Prostate gland (tissue), 2 donors: ENCODE measurements around the gene RAB40C. TPM values are rescaled to one million over a fixed set of nuclear protein-coding genes. Genes with fewer than 3 reads are reported as not detected.

ENCODE experiments used
- DNase-seq: peaks from one replicate; pipeline ENCODE4 v3.0.0-alpha.2; 2019; ENCODE audit warnings: low spot score
- H3K27ac ChIP-seq, 2 donors: fragments of 200-600 bp; sonication (generic); 2 replicates each; pipeline ENCODE4 v1.5.1; 2017 to 2019
- H3K27me3 ChIP-seq: fragments of 200-600 bp; sonication (generic); replicated peaks from 2 replicates; pipeline ENCODE4 v1.5.1; 2019; ENCODE audit not compliant: insufficient read depth
- H3K36me3 ChIP-seq, 2 donors: fragments of 200-600 bp; sonication (generic); 1 replicate in 1 of 2; 2 replicates in 1 of 2; pipeline versions ENCODE4 v1.5.1 to v1.8.1; 2017 to 2019
- H3K4me1 ChIP-seq: fragments of 200-600 bp; sonication (generic); replicated peaks from 2 replicates; pipeline ENCODE4 v1.5.1; 2019
- H3K4me3 ChIP-seq, 2 donors: fragments of 200-600 bp; sonication (generic); 2 replicates each; pipeline ENCODE4 v1.5.1; 2017 to 2019
- H3K9me3 ChIP-seq: fragments of 200-600 bp; sonication (generic); 2 replicates; pipeline ENCODE4 v1.5.1; 2017
- POLR2A ChIP-seq: fragments of 450-650 bp; IDR thresholded peaks from one replicate; pipeline ENCODE4 v1.6.1; 2016; ENCODE audit warnings: antibody characterized with exemption, mild to moderate bottlenecking
- POLR2AphosphoS5 ChIP-seq: sonication (generic); formaldehyde crosslinking; IDR thresholded peaks from one replicate; pipeline ENCODE4 v1.6.1; 2017; ENCODE audit warnings: antibody characterized with exemption
- WGBS: methylation state at CpG from one replicate; pipeline ENCODE4 v1.1.5; 2018; 5-methylcytosine and 5-hydroxymethylcytosine counted together
- intact Hi-C: fragments of 100-400 bp; cut with DNase I; formaldehyde crosslinking; loops from one replicate; pipeline ENCODE4 v1.14.2; 2022
- total RNA-seq, 2 donors: library from RNA; depleted of rRNA; stranded (reverse); fragments of >200 nt; gene quantifications; one replicate each; pipeline ENCODE4 v1.1.0, GENCODE V29; 2016
- TF ChIP-seq, protein P1 (sequence below), 4 experiments: fragments of 200-600 bp in 2 of 4; fragments of 450-650 bp in 2 of 4; sonication (generic) in 2 of 4; IDR thresholded peaks; 1 replicate in 3 of 4; 2 replicates in 1 of 4; pipeline ENCODE4 v1.5.1; 2016 to 2019; ENCODE audit warnings: antibody characterized with exemption in 4 of 4, mild to moderate bottlenecking in 2 of 4, moderate library complexity in 2 of 4

The RAB40C gene
- total RNA-seq, 2 donors from 2014 or later, result 41.8 to 68.0 TPM

DNA sequence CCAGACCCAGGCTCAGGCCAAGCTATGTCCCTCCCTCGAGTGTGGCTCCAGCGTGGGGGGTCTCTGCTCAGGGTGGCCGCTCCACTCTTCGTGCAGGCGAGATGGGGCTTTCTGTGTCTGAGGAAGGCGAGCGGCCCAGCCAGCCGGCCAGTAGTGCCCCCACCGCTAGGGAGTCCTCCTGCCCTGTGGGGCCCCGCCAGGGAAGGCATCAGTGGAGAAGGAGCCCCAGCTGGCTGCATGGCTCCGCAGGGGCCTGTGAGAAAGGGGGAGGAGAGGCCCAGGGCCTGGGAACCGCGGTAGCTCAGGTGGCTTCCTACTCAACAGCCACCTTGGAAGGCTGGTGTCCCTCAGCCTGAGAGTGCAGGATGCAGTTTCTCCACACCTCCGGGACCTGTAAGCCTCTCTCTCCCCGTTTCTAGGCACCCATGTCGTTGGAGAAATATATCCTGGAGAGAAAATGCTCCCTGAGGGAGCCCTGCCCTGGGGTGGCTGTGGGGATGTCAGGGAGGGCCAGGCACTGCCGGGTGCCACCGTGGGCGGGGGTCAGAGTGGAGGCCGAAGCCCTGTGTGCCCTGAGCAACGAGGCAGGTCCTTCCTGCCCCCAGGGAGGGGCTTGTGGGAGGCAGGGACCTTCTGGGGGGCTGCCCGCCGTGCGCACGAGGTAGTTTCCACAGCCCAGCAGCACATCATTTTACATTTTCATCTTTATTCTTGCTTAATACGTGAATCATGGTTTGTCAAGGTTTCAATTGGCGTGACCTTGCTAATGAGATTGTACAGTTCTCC, 16.8 kb upstream of the RAB40C start:
- H3K27ac ChIP-seq, result no peak overlapping the region
- H3K4me1 ChIP-seq, result no peaks in the 10 kb centered on the region
- peaks cover 8 to 10% of the 10 kb centered on the region in 2 donors for H3K36me3 ChIP-seq
- TF ChIP-seq, protein P1, sequence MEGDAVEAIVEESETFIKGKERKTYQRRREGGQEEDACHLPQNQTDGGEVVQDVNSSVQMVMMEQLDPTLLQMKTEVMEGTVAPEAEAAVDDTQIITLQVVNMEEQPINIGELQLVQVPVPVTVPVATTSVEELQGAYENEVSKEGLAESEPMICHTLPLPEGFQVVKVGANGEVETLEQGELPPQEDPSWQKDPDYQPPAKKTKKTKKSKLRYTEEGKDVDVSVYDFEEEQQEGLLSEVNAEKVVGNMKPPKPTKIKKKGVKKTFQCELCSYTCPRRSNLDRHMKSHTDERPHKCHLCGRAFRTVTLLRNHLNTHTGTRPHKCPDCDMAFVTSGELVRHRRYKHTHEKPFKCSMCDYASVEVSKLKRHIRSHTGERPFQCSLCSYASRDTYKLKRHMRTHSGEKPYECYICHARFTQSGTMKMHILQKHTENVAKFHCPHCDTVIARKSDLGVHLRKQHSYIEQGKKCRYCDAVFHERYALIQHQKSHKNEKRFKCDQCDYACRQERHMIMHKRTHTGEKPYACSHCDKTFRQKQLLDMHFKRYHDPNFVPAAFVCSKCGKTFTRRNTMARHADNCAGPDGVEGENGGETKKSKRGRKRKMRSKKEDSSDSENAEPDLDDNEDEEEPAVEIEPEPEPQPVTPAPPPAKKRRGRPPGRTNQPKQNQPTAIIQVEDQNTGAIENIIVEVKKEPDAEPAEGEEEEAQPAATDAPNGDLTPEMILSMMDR (IDR thresholded peaks at IDR 0.05), result no peak
- TF ChIP-seq POLR2AphosphoS5 (no peak), POLR2A (no peak)
- 86% methylated on average over 25 of the region's 27 CpGs for WGBS
- H3K4me3 ChIP-seq, result no peak overlapping the region
- intact Hi-C loops, result no loop called here
- no peak for DNase-seq
- no peaks in the 10 kb centered on the region for H3K27me3 ChIP-seq
- no peaks in the 10 kb centered on the region for H3K9me3 ChIP-seq

DNA sequence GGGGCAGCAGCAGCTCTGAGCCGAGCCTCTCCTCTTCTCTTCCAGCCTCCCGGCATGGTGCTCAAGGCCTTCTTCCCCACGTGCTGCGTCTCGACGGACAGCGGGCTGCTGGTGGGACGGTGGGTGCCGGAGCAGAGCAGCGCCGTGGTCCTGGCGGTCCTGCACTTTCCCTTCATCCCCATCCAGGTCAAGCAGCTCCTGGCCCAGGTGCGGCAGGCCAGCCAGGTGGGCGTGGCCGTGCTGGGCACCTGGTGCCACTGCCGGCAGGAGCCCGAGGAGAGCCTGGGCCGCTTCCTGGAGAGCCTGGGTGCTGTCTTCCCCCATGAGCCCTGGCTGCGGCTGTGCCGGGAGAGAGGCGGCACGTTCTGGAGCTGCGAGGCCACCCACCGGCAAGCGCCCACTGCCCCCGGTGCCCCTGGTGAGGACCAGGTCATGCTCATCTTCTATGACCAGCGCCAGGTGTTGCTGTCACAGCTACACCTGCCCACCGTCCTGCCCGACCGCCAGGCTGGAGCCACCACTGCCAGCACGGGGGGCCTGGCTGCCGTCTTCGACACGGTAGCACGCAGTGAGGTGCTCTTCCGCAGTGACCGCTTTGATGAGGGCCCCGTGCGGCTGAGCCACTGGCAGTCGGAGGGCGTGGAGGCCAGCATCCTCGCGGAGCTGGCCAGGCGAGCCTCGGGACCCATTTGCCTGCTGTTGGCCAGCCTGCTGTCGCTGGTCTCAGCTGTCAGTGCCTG, 15.7 kb upstream of the RAB40C start:
- no peak overlapping the region for H3K4me3 ChIP-seq
- H3K27ac ChIP-seq, result no peak overlapping the region
- TF ChIP-seq POLR2AphosphoS5, result no peak
- TF ChIP-seq, protein P1 (IDR thresholded peaks at IDR 0.05), result no peak
- intact Hi-C loops, result no loop called here
- WGBS, result 90% methylated on average over 40 of the region's 46 CpGs
- no peak for DNase-seq
- H3K27me3 ChIP-seq, result no peaks in the 10 kb centered on the region
- no peaks in the 10 kb centered on the region for H3K9me3 ChIP-seq
- no peaks in the 10 kb centered on the region for H3K4me1 ChIP-seq
- peaks cover 8 to 10% of the 10 kb centered on the region in 2 donors for H3K36me3 ChIP-seq

DNA sequence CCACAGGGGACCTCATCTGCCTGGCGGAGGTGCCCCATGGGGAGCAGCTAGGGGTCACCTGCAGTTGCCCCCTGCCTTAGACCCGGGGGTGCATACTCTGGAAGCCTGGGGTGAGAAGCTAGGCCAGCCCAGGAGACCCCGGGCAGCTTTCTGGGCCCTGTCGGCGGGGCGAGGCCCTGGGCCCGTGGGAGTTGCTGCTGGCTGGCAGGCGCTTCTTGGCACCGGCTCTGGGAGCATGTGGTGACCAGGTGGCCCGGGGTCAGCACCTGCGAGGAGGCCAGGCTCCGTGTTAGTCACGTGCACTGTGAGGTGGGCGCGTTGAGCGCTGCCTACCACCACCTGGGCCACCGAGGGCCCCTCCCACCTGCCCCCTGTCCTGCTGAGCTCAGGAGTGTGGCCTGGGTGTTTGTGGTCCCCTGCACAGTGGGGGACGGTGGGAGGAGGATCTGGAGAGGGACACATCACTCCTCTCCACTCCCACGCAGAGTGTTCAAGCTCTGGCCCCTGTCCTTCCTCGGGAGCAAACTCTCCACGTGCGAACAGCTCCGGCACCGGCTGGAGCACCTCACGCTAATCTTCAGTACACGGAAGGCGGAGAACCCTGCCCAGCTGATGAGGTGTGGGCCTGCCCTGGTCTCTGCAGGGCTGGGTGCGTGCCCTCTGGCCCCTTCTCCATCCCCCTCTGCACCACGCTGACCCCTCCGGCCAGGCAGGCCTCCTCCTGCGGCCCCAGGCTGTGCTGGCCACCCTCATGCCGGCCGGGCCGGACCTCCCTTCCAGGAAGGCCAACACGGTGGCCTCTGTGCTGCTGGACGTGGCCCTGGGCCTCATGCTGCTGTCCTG, 14.3 kb upstream of the RAB40C start:
- Histone ChIP-seq H3K27me3 (no peaks in the 10 kb centered on the region), H3K4me3 (no peak overlapping the region), H3K4me1 (no peaks in the 10 kb centered on the region), H3K27ac (no peak overlapping the region), H3K36me3 (peaks cover 8 to 10% of the 10 kb centered on the region in 2 donors), H3K9me3 (no peaks in the 10 kb centered on the region)
- no peak for DNase-seq
- no peak for TF ChIP-seq POLR2A
- TF ChIP-seq, protein P1 (IDR thresholded peaks at IDR 0.05), result no peak
- no peak for TF ChIP-seq POLR2AphosphoS5
- WGBS, result 88% methylated on average over 34 of the region's 36 CpGs
- intact Hi-C loops, result no loop called here

DNA sequence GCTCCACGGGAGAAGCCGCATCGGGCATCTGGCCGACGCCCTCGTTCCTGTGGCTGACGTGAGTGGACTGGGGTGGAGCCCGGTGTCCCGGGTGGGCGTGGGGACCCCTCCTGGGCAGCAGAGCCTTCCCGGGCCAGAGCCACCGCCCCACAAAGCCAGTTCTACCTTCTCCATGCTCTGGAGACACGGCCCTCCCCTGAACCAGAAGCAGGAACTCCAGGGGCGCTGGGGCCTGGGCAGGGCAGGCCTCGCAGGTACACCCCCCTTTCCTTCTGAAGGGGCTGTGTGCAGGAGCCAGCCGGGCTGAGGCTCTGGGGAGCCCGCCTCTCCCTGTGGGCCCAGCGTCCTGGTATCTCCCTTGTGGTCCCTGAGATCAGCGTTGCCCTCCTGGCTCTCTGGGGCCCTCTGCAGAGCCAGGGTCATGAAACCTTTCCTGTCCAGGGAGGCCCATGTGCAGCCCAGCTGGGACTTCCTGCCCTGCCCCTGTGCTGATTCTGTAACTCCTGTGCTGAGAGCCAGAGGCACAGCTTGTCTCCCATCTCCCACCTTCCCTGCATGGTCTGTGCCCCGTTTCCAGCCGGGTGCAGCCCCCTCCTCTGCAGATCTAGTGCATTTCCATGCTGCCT, 13.6 kb upstream of the RAB40C start:
- no peak for DNase-seq
- no peak overlapping the region for H3K27ac ChIP-seq
- H3K36me3 ChIP-seq, result peaks cover 8 to 10% of the 10 kb centered on the region in 2 donors
- H3K4me3 ChIP-seq, result no peak overlapping the region
- H3K27me3 ChIP-seq, result no peaks in the 10 kb centered on the region
- H3K9me3 ChIP-seq, result no peaks in the 10 kb centered on the region
- H3K4me1 ChIP-seq, result no peaks in the 10 kb centered on the region
- intact Hi-C loops, result no loop called here
- WGBS, result 87% methylated on average over 12 of the region's 21 CpGs
- TF ChIP-seq POLR2A, result no peak
- TF ChIP-seq, protein P1 (IDR thresholded peaks at IDR 0.05), result no peak
- TF ChIP-seq POLR2AphosphoS5, result no peak
